H9 (cell line): ENCODE results near the gene NPHP4. TPM values are rescaled to one million over a fixed set of nuclear protein-coding genes. Genes with fewer than 3 reads are reported as not detected.

Source experiments
- DNase-seq: peaks from one replicate; pipeline ENCODE4 v3.0.0-alpha.2; 2017
- H2AFZ ChIP-seq: one replicate; pipeline ENCODE4 v1.6.1; 2013; ENCODE audit warnings: mild to moderate bottlenecking, low read length, control low read depth, moderate library complexity
- H2AK5ac ChIP-seq: 2 replicates; pipeline ENCODE4 v1.6.1; 2013; ENCODE audit warnings: low read length, control low read depth, mixed read lengths; ENCODE audit not compliant: insufficient read length
- H2BK120ac ChIP-seq: one replicate; pipeline ENCODE4 v1.6.1; 2013; ENCODE audit warnings: low read depth, mild to moderate bottlenecking, low read length, control low read depth, inconsistent platforms; ENCODE audit not compliant: poor library complexity, severe bottlenecking
- H2BK12ac ChIP-seq: 2 replicates; pipeline ENCODE4 v1.6.1; 2013; ENCODE audit warnings: low read length, control low read depth, mixed read lengths, low read depth; ENCODE audit not compliant: insufficient read length
- H2BK15ac ChIP-seq: 2 replicates; pipeline ENCODE4 v1.6.1; 2013; ENCODE audit warnings: low read depth, low read length, control low read depth
- H2BK20ac ChIP-seq: one replicate; pipeline ENCODE4 v1.6.1; 2013; ENCODE audit warnings: low read depth, mild to moderate bottlenecking, low read length, control low read depth, inconsistent platforms; ENCODE audit not compliant: poor library complexity, severe bottlenecking
- H2BK5ac ChIP-seq: 2 replicates; pipeline ENCODE4 v1.6.1; 2013; ENCODE audit warnings: low read length, control low read depth, mixed read lengths; ENCODE audit not compliant: insufficient read length
- H3K14ac ChIP-seq: 2 replicates; pipeline ENCODE4 v1.6.1; 2013; ENCODE audit warnings: low read length, control low read depth; ENCODE audit not compliant: insufficient read depth
- H3K18ac ChIP-seq: 2 replicates; pipeline ENCODE4 v1.6.1; 2013; ENCODE audit warnings: low read depth, mild to moderate bottlenecking, mixed read lengths, low read length, control low read depth; ENCODE audit not compliant: insufficient read length
- H3K23ac ChIP-seq: 2 replicates; pipeline ENCODE4 v1.6.1; 2013; ENCODE audit warnings: low read length, control low read depth, mixed read lengths, low read depth; ENCODE audit not compliant: insufficient read length
- H3K23me2 ChIP-seq: 2 replicates; pipeline ENCODE4 v1.6.1; 2013; ENCODE audit warnings: low read depth, mild to moderate bottlenecking, mixed read lengths, low read length, control low read depth; ENCODE audit not compliant: insufficient read length, poor library complexity, severe bottlenecking
- H3K27ac ChIP-seq: 2 replicates; pipeline ENCODE4 v1.5.1; 2013; ENCODE audit warnings: low read length, control low read depth, mixed read lengths, low read depth; ENCODE audit not compliant: insufficient read length
- H3K27me3 ChIP-seq: 2 replicates; pipeline ENCODE4 v1.6.1; 2013; ENCODE audit warnings: low read length, control low read depth, inconsistent platforms; ENCODE audit not compliant: insufficient read depth
- H3K4ac ChIP-seq: 2 replicates; pipeline ENCODE4 v1.6.1; 2013; ENCODE audit warnings: low read depth, mild to moderate bottlenecking, control low read depth, inconsistent platforms, low read length, moderate library complexity
- H3K4me1 ChIP-seq: 2 replicates; pipeline ENCODE4 v1.6.1; 2013; ENCODE audit warnings: low read length, control low read depth, inconsistent platforms; ENCODE audit not compliant: insufficient read depth
- H3K4me2 ChIP-seq: 2 replicates; pipeline ENCODE4 v1.6.1; 2013; ENCODE audit warnings: low read length, control low read depth, mixed read lengths; ENCODE audit not compliant: insufficient read length, insufficient read depth
- H3K56ac ChIP-seq: 2 replicates; pipeline ENCODE4 v1.6.1; 2013; ENCODE audit warnings: low read depth, mild to moderate bottlenecking, mixed read lengths, low read length, control low read depth; ENCODE audit not compliant: insufficient read length
- H3K79me1 ChIP-seq: 2 replicates; pipeline ENCODE4 v1.6.1; 2013; ENCODE audit warnings: low read depth, mild to moderate bottlenecking, moderate library complexity, low read length, control low read depth, inconsistent platforms; ENCODE audit not compliant: insufficient read depth, poor library complexity, severe bottlenecking
- H3K79me2 ChIP-seq: 2 replicates; pipeline ENCODE4 v1.6.1; 2013; ENCODE audit warnings: low read length, control low read depth, inconsistent platforms; ENCODE audit not compliant: insufficient read depth
- H3K9ac ChIP-seq: 2 replicates; pipeline ENCODE4 v1.6.1; 2013; ENCODE audit warnings: low read length, control low read depth, mixed read lengths; ENCODE audit not compliant: insufficient read length; ENCODE audit errors: extremely low read depth
- H3K9me3 ChIP-seq: one replicate; pipeline ENCODE4 v1.6.1; 2013; ENCODE audit warnings: low read depth, low read length, inconsistent platforms; ENCODE audit not compliant: control insufficient read depth
- H3T11ph ChIP-seq: one replicate; pipeline ENCODE4 v1.6.1; 2013; ENCODE audit warnings: mild to moderate bottlenecking, low read length, control low read depth, inconsistent platforms
- H4K20me1 ChIP-seq: one replicate; pipeline ENCODE4 v1.6.1; 2013; ENCODE audit not compliant: control insufficient read depth, insufficient read length, insufficient read depth
- H4K5ac ChIP-seq: 2 replicates; pipeline ENCODE4 v1.6.1; 2013; ENCODE audit warnings: low read depth, mild to moderate bottlenecking, mixed read lengths, low read length, control low read depth; ENCODE audit not compliant: insufficient read length
- H4K8ac ChIP-seq: replicated peaks from 2 replicates; pipeline ENCODE4 v1.6.1; 2013; ENCODE audit warnings: low read length, control low read depth, mixed read lengths, low read depth; ENCODE audit not compliant: insufficient read length
- H4K91ac ChIP-seq: 2 replicates; pipeline ENCODE4 v1.6.1; 2013; ENCODE audit warnings: low read depth, mild to moderate bottlenecking, moderate library complexity, mixed read lengths, low read length, control low read depth; ENCODE audit not compliant: insufficient read length
- H3K27ac Mint-ChIP-seq, 3 experiments: 2 replicates in 2 of 3; 3 replicates in 1 of 3; pipeline ENCODE4 v1.8.0; 2020 to 2021; ENCODE audit warnings: mixed read lengths in 3 of 3, mild to moderate bottlenecking in 1 of 3, moderate library complexity in 1 of 3
- H3K27me3 Mint-ChIP-seq: 2 replicates; pipeline ENCODE4 v1.8.0; 2021; ENCODE audit warnings: low read depth, mild to moderate bottlenecking, moderate library complexity, mixed read lengths
- H3K36me3 Mint-ChIP-seq, 3 experiments: 2 replicates in 2 of 3; 3 replicates in 1 of 3; pipeline ENCODE4 v1.8.0; 2020 to 2021; ENCODE audit warnings: low read depth in 3 of 3, mixed read lengths in 3 of 3; ENCODE audit not compliant: insufficient read depth in 1 of 3
- H3K4me1 Mint-ChIP-seq, 2 experiments: 2 replicates each; pipeline ENCODE4 v1.8.0; 2020; ENCODE audit warnings: mixed read lengths in 2 of 2
- H3K4me3 Mint-ChIP-seq, 2 experiments: 2 replicates in 1 of 2; 3 replicates in 1 of 2; pipeline ENCODE4 v1.8.0; 2020 to 2021; ENCODE audit warnings: mild to moderate bottlenecking in 2 of 2, mixed read lengths in 2 of 2, moderate library complexity in 1 of 2
- H3K9me3 Mint-ChIP-seq, 2 experiments: 2 replicates in 1 of 2; 3 replicates in 1 of 2; pipeline ENCODE4 v1.8.0; 2020; ENCODE audit warnings: mild to moderate bottlenecking in 2 of 2, mixed read lengths in 2 of 2, moderate library complexity in 1 of 2
- CTCF ChIP-seq: fragments of 200-600 bp; sonication (generic); conservative IDR thresholded peaks from 3 replicates; pipeline ENCODE4 v1.8.0; 2021; ENCODE audit warnings: antibody characterized with exemption, mild to moderate bottlenecking
- WGBS: extraction: QIAGEN DNeasy Blood & Tissue Kit; methylation state at CpG from one replicate; pipeline ENCODE4 v1.1.7; 2013; ENCODE audit warnings: missing lambda C conversion rate, low lambda C conversion rate, mixed read lengths; ENCODE audit not compliant: insufficient read length; ENCODE audit errors: extremely low coverage; 5-methylcytosine and 5-hydroxymethylcytosine counted together
- total RNA-seq: library from RNA; stranded (reverse); gene quantifications from 2 replicates; pipeline ENCODE4 v1.2.1, GENCODE V29; 2021

NPHP4 gene
- total RNA-seq, 1 experiment from 2014 or later = 17.6 TPM

- Histone ChIP-seq H3K4ac (no peak overlapping the region), H2BK15ac (no peak overlapping the region), H2BK120ac (no peak overlapping the region), H3K4me2 (no peak overlapping the region), H2AK5ac (no peak overlapping the region), H3K56ac (no peak overlapping the region), H4K5ac (no peak overlapping the region), H3K23ac (no peak overlapping the region), H2BK20ac (no peak overlapping the region), H3K27me3 (no peaks in the 10 kb centered on the region), H3K9ac (no peak overlapping the region), H3K23me2 (no peaks in the 10 kb centered on the region), H3K18ac (no peak overlapping the region), H2BK12ac (no peak overlapping the region), H3K27ac (no peak overlapping the region), H3K14ac (no peak overlapping the region), H2AFZ (no peak overlapping the region), H4K8ac (no peak overlapping the region), H3K4me1 (no peaks in the 10 kb centered on the region), H3T11ph (no peak overlapping the region), H4K20me1 (no peaks in the 10 kb centered on the region), H2BK5ac (no peak overlapping the region), H3K79me1 (no peaks in the 10 kb centered on the region), H3K9me3 (no peaks in the 10 kb centered on the region), H4K91ac (no peak overlapping the region), H3K79me2 (no peaks in the 10 kb centered on the region)
- no peak for TF ChIP-seq CTCF
- Mint-ChIP-seq H3K27ac (peak overlapping the region; percentile 23 to 88 (median 85); a peak in 5 of 7 replicates), H3K9me3 (peaks cover 0 to 9% of the 10 kb centered on the region in 2 experiments; a peak in 2 of 5 replicates), H3K27me3 (peaks cover 2% of the 10 kb centered on the region), H3K36me3 (peaks cover 4 to 9% (median 7%) of the 10 kb centered on the region in 3 experiments; a peak in 6 of 7 replicates), H3K4me1 (peaks cover 10 to 12% of the 10 kb centered on the region in 2 experiments), H3K4me3 (no peak overlapping the region)
- no CpG with 5 or more reads among the region's 16 CpGs for WGBS
- DNase-seq = peak; percentile 44
Measured at GRCh38 chr1:5856246-5856815, 135.9 kb downstream of the NPHP4 start.
